Activated naive CD4-positive, alpha-beta T cell treated with anti-CD3 and anti-CD28 coated beads, Interleukin-2, amount 50 U/mL, for 24 hours (primary cell): ENCODE measurements around the gene PECR.
A peak's percentile ranks its signal among the peaks of the same experiment; 100 is the strongest.
"Not testable (repeated sequence)": the region's sequence is repeated elsewhere in the genome, so short reads cannot be mapped to it uniquely, and the experiment has no call there.

Experiments used
- H3K27ac Mint-ChIP-seq: one replicate; pipeline ENCODE4 v1.8.0; 2021; ENCODE audit warnings: mild to moderate bottlenecking, mixed read lengths
- H3K27me3 Mint-ChIP-seq: one replicate; pipeline ENCODE4 v1.8.0; 2021; ENCODE audit warnings: mixed read lengths
- H3K36me3 Mint-ChIP-seq: one replicate; pipeline ENCODE4 v1.8.0; 2021; ENCODE audit warnings: mixed read lengths
- H3K4me1 Mint-ChIP-seq: one replicate; pipeline ENCODE4 v1.8.0; 2021; ENCODE audit warnings: mixed read lengths
- H3K4me3 Mint-ChIP-seq: one replicate; pipeline ENCODE4 v1.8.0; 2021; ENCODE audit warnings: mild to moderate bottlenecking, mixed read lengths
- H3K9me3 Mint-ChIP-seq: one replicate; pipeline ENCODE4 v1.8.0; 2021; ENCODE audit warnings: mixed read lengths

The PECR gene

GRCh38 chr2:216012133-216012829 is 69.3 kb downstream of the PECR start:
- Mint-ChIP-seq H3K27me3 (no peaks in the 10 kb centered on the region), H3K4me3 (peak overlapping the region; percentile 88), H3K9me3 (no peaks in the 10 kb centered on the region), H3K36me3 (peaks cover 1% of the 10 kb centered on the region), H3K4me1 (peaks cover 54% of the 10 kb centered on the region), H3K27ac (no peak overlapping the region)

- H3K36me3 Mint-ChIP-seq, H3K27ac Mint-ChIP-seq, H3K27me3 Mint-ChIP-seq, H3K4me3 Mint-ChIP-seq, H3K9me3 Mint-ChIP-seq: not testable (repeated sequence)
- H3K4me1 Mint-ChIP-seq = peaks cover 49% of the 10 kb centered on the region
Measured at GRCh38 chr2:216009215-216009614, 72.4 kb downstream of the PECR start.

- Mint-ChIP-seq H3K27ac (no peak overlapping the region), H3K27me3 (no peaks in the 10 kb centered on the region), H3K9me3 (no peaks in the 10 kb centered on the region), H3K4me3 (no peak overlapping the region), H3K36me3 (peaks cover 4% of the 10 kb centered on the region), H3K4me1 (peaks cover 49% of the 10 kb centered on the region)
Measured at GRCh38 chr2:216008387-216008786, 73.2 kb downstream of the PECR start.

GRCh38 chr2:216006164-216006663 is 75.4 kb downstream of the PECR start:
- no peak overlapping the region for H3K27ac Mint-ChIP-seq
- H3K4me3 Mint-ChIP-seq = peak overlapping the region; percentile 38
- no peaks in the 10 kb centered on the region for H3K9me3 Mint-ChIP-seq
- H3K27me3 Mint-ChIP-seq = no peaks in the 10 kb centered on the region
- H3K36me3 Mint-ChIP-seq = peaks cover 4% of the 10 kb centered on the region
- peaks cover 33% of the 10 kb centered on the region for H3K4me1 Mint-ChIP-seq

- Mint-ChIP-seq H3K27ac (peak overlapping the region; percentile 6), H3K9me3 (no peaks in the 10 kb centered on the region), H3K4me3 (no peak overlapping the region), H3K4me1 (peaks cover 32% of the 10 kb centered on the region), H3K36me3 (peaks cover 2% of the 10 kb centered on the region), H3K27me3 (no peaks in the 10 kb centered on the region)
Measured at GRCh38 chr2:216004697-216005283, 76.8 kb downstream of the PECR start.

GRCh38 chr2:216003876-216004696 is 77.5 kb downstream of the PECR start:
- H3K4me3 Mint-ChIP-seq = no peak overlapping the region
- peak overlapping the region; percentile 36 for H3K27ac Mint-ChIP-seq
- peaks cover 2% of the 10 kb centered on the region for H3K36me3 Mint-ChIP-seq
- H3K27me3 Mint-ChIP-seq = no peaks in the 10 kb centered on the region
- peaks cover 32% of the 10 kb centered on the region for H3K4me1 Mint-ChIP-seq
- H3K9me3 Mint-ChIP-seq = no peaks in the 10 kb centered on the region

GRCh38 chr2:216002693-216003092 is 78.9 kb downstream of the PECR start:
- Mint-ChIP-seq H3K4me1 (peaks cover 34% of the 10 kb centered on the region), H3K27ac (no peak overlapping the region), H3K4me3 (no peak overlapping the region), H3K27me3 (no peaks in the 10 kb centered on the region), H3K9me3 (no peaks in the 10 kb centered on the region), H3K36me3 (peaks cover 2% of the 10 kb centered on the region)

GRCh38 chr2:216002101-216002678 is 79.4 kb downstream of the PECR start:
- peaks cover 38% of the 10 kb centered on the region for H3K4me1 Mint-ChIP-seq
- H3K4me3 Mint-ChIP-seq = no peak overlapping the region
- H3K27me3 Mint-ChIP-seq = no peaks in the 10 kb centered on the region
- H3K27ac Mint-ChIP-seq = no peak overlapping the region
- peaks cover 4% of the 10 kb centered on the region for H3K36me3 Mint-ChIP-seq
- no peaks in the 10 kb centered on the region for H3K9me3 Mint-ChIP-seq

- no peaks in the 10 kb centered on the region for H3K9me3 Mint-ChIP-seq
- H3K4me1 Mint-ChIP-seq = peaks cover 31% of the 10 kb centered on the region
- peaks cover 4% of the 10 kb centered on the region for H3K36me3 Mint-ChIP-seq
- H3K27me3 Mint-ChIP-seq = no peaks in the 10 kb centered on the region
- no peak overlapping the region for H3K4me3 Mint-ChIP-seq
- H3K27ac Mint-ChIP-seq = no peak overlapping the region
Measured at GRCh38 chr2:216001216-216002100, 80.2 kb downstream of the PECR start.

- Mint-ChIP-seq H3K4me1 (peaks cover 9% of the 10 kb centered on the region), H3K4me3 (no peak overlapping the region), H3K27me3 (no peaks in the 10 kb centered on the region), H3K36me3 (peaks cover 18% of the 10 kb centered on the region), H3K27ac (no peak overlapping the region), H3K9me3 (no peaks in the 10 kb centered on the region)
Measured at GRCh38 chr2:215998636-215999035, 83.0 kb downstream of the PECR start.

- no peak overlapping the region for H3K4me3 Mint-ChIP-seq
Measured at GRCh38 chr2:215997219-215997618, 84.4 kb downstream of the PECR start.

GRCh38 chr2:215994911-215995310 is 86.7 kb downstream of the PECR start:
- Mint-ChIP-seq H3K4me1 (peaks cover 6% of the 10 kb centered on the region), H3K27ac (no peak overlapping the region), H3K9me3 (peaks cover 6% of the 10 kb centered on the region), H3K4me3 (no peak overlapping the region), H3K36me3 (peaks cover 50% of the 10 kb centered on the region), H3K27me3 (no peaks in the 10 kb centered on the region)

More at GRCh38 chr2:215997219-215997618, 84.4 kb downstream of the PECR start:
- H3K27me3 Mint-ChIP-seq = no peaks in the 10 kb centered on the region
- peaks cover 6% of the 10 kb centered on the region for H3K4me1 Mint-ChIP-seq
- H3K27ac Mint-ChIP-seq = no peak overlapping the region
- H3K9me3 Mint-ChIP-seq = no peaks in the 10 kb centered on the region
- H3K36me3 Mint-ChIP-seq = peaks cover 30% of the 10 kb centered on the region

GRCh38 chr2:215988556-215989207 is 92.9 kb downstream of the PECR start:
- H3K9me3 Mint-ChIP-seq, H3K27me3 Mint-ChIP-seq, H3K4me1 Mint-ChIP-seq, H3K27ac Mint-ChIP-seq, H3K4me3 Mint-ChIP-seq: not testable (repeated sequence)
- peaks cover 62% of the 10 kb centered on the region for H3K36me3 Mint-ChIP-seq
